GM13976 (cell line): ENCODE measurements around the gene SLC35F1.
A peak's percentile ranks its signal among the peaks of the same experiment; 100 is the strongest.

Source experiments
- DNase-seq: peaks from one replicate; pipeline ENCODE4 v3.0.0; 2012; ENCODE audit warnings: low spot score
- CTCF ChIP-seq: IDR thresholded peaks from 2 replicates; pipeline ENCODE4 v1.5.1; 2012; ENCODE audit warnings: borderline replicate concordance, mild to moderate bottlenecking; ENCODE audit not compliant: insufficient read depth; ENCODE audit errors: extremely low read depth, missing control alignments, control extremely low read depth
- in situ Hi-C: fragments of 300-500 bp; cut with MboI; formaldehyde crosslinking; loops from one replicate; pipeline ENCODE4 v1.12.0; 2022; ENCODE audit warnings: low sequenced_read_pairs, mixed read lengths, inconsistent platforms; ENCODE audit not compliant: unreplicated experiment

Gene SLC35F1

GRCh38 chr6:118168421-118168820 is 261.4 kb downstream of the SLC35F1 start:
- in situ Hi-C loops: no loop called here
- no peak for TF ChIP-seq CTCF
- DNase-seq: no peak

GRCh38 chr6:118171852-118172251 is 264.8 kb downstream of the SLC35F1 start:
- TF ChIP-seq CTCF: no peak
- no peak for DNase-seq
- in situ Hi-C loops: no loop called here

- no peak for TF ChIP-seq CTCF
- no peak for DNase-seq
- in situ Hi-C loops: no loop called here
Observed at GRCh38 chr6:118174071-118174470, 267.0 kb downstream of the SLC35F1 start.

- no peak for TF ChIP-seq CTCF
- no peak for DNase-seq
- in situ Hi-C loops: no loop called here
Observed at GRCh38 chr6:118177720-118178119, 270.7 kb downstream of the SLC35F1 start.

- in situ Hi-C loops: no loop called here
- TF ChIP-seq CTCF: no peak
- no peak for DNase-seq
Observed at GRCh38 chr6:118179048-118179447, 272.0 kb downstream of the SLC35F1 start.

- DNase-seq: peak; percentile 8
- in situ Hi-C loops: no loop called here
- TF ChIP-seq CTCF: no peak
Observed at GRCh38 chr6:118186672-118187567, 279.9 kb downstream of the SLC35F1 start.
